Suppressor macrophage treated with lipopolysaccharide for 1 hour (primary cell): Measurements from ENCODE around the gene UBE2L3.
"Not testable (repeated sequence)": the region's sequence is repeated elsewhere in the genome, so short reads cannot be mapped to it uniquely, and the experiment has no call there.

Experiments
- DNase-seq, 3 donors: peaks; one replicate each; pipeline ENCODE4 v3.0.0-alpha.2; 2020 to 2022

The UBE2L3 gene

GRCh38 chr22:21567456-21568346 is at the start of gene UBE2L3:
Gene UBE2L3, plus strand, starts transcription at chr22:21567714. Its CDS starts 31 bp downstream, at chr22:21567745.
- DNase-seq: peak; percentile 85 to 94 (median 88)

GRCh38 chr22:21526705-21527500 is 40.6 kb upstream of the UBE2L3 start:
- not testable (repeated sequence) for DNase-seq

GRCh38 chr22:21531525-21531924 is 36.0 kb upstream of the UBE2L3 start:
- not testable (repeated sequence) for DNase-seq

GRCh38 chr22:21532863-21533648 is 34.5 kb upstream of the UBE2L3 start:
- DNase-seq: not testable (repeated sequence)

- not testable (repeated sequence) for DNase-seq
Observed at GRCh38 chr22:21539862-21540261, 27.7 kb upstream of the UBE2L3 start.

GRCh38 chr22:21544432-21545322 is 22.8 kb upstream of the UBE2L3 start:
- DNase-seq: not testable (repeated sequence)

- not testable (repeated sequence) for DNase-seq
Observed at GRCh38 chr22:21549558-21549957, 18.0 kb upstream of the UBE2L3 start.

GRCh38 chr22:21550008-21550677 is 17.4 kb upstream of the UBE2L3 start:
- not testable (repeated sequence) for DNase-seq

GRCh38 chr22:21550678-21551047 is 16.9 kb upstream of the UBE2L3 start:
- not testable (repeated sequence) for DNase-seq

GRCh38 chr22:21551361-21551760 is 16.2 kb upstream of the UBE2L3 start, which contains the start of gene RIMBP3C:
Gene RIMBP3C, minus strand, starts transcription at chr22:21551461. Its CDS starts 485 bp downstream, at chr22:21550976.
- DNase-seq: not testable (repeated sequence)

GRCh38 chr22:21559345-21560125 is 8.0 kb upstream of the UBE2L3 start:
- not testable (repeated sequence) for DNase-seq

DNA sequence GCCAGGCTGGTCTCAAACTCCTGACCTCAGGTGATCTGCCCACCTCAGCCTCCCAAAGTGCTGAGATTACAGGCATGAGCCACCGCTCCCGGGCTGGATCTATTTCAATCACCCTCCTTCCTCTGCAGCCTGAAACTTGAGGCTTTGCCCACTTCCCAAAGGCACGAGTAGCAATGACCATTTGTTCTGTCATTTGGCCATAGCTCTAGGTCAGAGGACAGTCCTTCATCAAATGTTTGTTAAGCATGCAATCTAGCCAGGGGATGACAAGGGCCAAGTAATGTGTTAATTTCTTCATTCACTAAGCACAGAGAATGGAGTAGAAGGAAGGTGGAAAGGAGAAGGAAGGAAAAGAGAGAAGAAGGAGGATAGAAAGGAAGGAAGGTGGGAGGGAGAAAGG is 6.9 kb upstream of the UBE2L3 start:
- DNase-seq: not testable (repeated sequence)

- DNase-seq: no peak
Observed at GRCh38 chr22:21563912-21564311, 3.6 kb upstream of the UBE2L3 start.

DNA sequence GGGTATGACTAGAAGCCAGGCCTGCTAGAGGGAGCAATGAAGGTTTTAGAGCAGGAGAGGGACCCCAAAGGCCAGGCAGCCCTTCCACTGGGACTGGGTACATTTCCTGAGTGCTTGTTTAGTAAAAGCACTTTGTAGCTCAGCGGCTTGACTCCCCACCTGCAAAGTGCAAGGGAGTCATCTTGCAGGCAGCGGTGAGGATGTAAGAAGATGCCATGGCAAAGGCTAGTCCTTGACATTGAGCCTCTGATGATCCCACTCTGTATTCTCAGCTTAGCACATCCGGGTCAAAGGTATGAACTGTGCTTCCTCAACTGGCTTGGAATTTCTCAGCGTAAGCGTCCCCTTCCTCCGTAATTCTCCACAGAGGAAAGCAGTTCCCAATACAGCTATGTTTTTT is 3.1 kb upstream of the UBE2L3 start:
- DNase-seq: no peak

DNA sequence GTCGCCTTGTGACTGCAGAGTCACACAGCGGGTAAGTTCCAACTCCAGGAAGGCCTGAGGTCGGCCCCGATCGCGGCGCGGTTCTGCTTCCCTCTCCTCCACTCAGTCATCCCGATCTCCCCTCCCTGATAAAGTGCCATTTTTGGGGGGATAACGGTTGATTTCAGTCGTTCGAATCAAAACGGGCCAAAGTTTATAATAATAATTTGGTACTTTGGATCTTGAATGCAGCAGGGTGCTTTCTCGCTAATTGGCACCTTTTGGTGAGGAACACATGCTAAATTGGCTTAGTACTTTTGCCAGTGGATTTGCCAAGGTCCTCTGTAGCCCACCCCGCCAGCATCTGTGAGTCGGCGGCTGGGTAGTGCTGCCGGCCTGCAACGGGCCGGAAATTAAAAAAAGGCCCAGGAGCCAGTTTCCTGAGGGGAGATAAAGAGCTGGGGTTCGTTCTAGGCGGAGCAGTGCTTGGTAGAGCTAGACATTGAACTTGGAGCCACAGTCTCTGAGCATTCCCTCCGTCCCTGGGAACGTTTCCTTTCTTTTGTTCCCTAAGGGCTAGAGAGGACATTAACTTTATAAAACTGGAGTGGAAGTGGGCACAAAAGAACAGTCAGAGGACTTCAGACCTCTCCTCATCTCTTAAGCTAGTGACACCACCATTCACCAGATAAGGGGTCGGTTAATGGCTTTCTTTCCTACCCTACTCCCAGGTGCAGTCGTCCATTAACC is 997 bp downstream of the UBE2L3 start:
- DNase-seq: peak; percentile 55 to 69 (median 59)

DNA sequence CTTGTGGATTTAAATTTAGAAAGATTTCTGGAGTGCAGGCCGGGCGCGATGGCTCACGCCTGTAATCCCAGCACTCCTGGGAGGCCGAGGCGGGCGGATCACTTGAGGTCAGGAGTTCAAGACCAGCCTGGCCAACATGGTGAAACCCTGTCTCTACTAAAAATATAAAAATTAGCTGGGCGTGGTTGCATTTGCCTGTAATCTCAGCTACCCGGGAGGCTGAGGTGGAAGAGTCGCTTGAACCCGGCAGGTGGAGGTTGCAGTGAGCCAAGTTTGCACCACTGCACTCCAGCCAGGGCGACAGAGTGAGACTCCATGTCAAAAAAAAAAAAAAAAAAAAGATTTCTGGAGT is 1.5 kb downstream of the UBE2L3 start:
- DNase-seq: not testable (repeated sequence)

GRCh38 chr22:21569459-21570170 is 2.1 kb downstream of the UBE2L3 start:
- DNase-seq: peak; percentile 52 to 70 (median 57)

DNA sequence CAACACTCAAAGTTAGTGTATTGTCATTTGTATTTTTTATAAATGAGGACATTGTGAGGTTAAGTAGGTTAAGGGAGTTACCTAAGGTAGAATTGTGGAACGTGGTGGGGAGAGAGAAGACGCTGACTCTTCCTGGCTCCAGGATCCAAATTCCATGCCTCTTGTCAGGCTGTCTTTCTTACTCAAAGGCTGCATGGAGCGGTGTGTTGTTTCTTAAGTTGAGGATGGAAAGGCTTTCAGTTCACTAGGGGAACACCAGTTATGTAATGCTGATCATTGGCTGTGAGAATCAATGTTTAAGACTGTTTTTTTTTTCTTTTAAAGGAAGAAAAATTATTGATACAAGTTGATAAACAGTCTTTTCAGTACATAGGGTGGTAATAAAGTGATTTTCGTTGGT is 2.9 kb downstream of the UBE2L3 start:
- DNase-seq: no peak

DNA sequence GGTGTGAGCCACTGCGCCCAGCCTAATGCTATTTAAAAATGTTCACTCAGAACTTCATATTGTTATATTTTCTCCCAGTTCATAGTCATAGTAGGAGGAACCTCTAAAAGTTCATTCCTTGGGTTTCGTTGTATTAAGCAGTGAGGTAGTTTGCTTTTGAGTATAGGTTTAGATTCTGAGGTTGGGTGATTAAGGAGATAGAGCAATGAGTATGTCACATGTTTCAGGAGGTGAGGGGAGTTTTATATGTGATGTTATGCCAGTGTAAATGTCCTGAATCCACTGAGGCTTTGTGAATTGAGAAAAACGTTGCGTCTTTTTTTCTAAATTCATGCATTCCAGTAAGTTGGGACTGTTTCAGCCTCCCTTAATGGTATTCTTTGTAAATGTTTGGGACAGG is 4.2 kb downstream of the UBE2L3 start:
- DNase-seq: no peak
